Non-pigmented ciliary epithelial cell (primary cell): ENCODE data around the gene ARHGAP26.
A peak's percentile ranks its signal among the peaks of the same experiment; 100 is the strongest.

Source experiments
- DNase-seq: peaks from one replicate; pipeline ENCODE4 v3.0.0-alpha.2; 2010; ENCODE audit warnings: low read depth

Gene ARHGAP26

GRCh38 chr5:143061161-143061945, 291.2 kb downstream of the ARHGAP26 start:
- no peak for DNase-seq

GRCh38 chr5:143062379-143062778, 292.2 kb downstream of the ARHGAP26 start:
- DNase-seq, result no peak

DNA sequence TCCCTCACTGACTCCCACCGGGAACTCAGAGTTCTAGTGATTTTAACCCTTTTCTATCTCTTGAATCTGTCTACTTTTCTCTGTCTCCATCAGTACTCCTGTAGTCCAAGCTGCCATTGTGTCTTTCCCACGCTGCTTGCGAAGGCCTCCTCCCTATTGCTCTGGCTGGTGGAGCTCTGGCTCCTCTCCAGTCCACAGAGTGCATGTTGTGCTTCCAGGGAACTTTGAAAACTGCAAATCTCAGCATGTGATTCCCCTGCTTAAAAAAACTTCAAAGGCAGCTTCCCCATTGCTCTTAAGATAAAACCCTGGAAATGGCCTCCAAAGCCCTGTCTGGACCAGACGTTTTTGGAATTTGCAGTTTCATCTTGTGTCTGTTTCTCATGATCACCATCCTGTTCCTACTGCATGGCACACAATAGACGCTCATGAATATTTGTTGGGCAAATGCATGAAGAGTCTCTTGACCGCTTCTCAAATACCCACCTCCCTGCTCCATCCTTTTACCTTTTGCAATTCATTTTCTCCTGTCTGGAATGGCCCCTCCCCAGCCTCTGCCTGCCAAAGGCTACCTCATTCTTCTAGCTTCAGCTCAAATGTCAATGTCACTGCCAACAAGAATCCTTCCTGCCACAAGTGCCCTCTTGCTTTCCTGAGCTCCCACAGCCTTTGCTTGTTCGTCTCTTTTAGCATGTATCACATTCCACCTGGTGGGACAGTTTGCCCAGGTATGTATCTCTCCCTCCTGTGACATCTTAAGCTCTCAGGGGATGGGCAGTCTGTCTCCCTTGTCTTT, 293.2 kb downstream of the ARHGAP26 start:
- no peak for DNase-seq

GRCh38 chr5:143064218-143064641, 294.1 kb downstream of the ARHGAP26 start:
- DNase-seq, result no peak

GRCh38 chr5:143064676-143065075, 294.5 kb downstream of the ARHGAP26 start:
- no peak for DNase-seq

DNA sequence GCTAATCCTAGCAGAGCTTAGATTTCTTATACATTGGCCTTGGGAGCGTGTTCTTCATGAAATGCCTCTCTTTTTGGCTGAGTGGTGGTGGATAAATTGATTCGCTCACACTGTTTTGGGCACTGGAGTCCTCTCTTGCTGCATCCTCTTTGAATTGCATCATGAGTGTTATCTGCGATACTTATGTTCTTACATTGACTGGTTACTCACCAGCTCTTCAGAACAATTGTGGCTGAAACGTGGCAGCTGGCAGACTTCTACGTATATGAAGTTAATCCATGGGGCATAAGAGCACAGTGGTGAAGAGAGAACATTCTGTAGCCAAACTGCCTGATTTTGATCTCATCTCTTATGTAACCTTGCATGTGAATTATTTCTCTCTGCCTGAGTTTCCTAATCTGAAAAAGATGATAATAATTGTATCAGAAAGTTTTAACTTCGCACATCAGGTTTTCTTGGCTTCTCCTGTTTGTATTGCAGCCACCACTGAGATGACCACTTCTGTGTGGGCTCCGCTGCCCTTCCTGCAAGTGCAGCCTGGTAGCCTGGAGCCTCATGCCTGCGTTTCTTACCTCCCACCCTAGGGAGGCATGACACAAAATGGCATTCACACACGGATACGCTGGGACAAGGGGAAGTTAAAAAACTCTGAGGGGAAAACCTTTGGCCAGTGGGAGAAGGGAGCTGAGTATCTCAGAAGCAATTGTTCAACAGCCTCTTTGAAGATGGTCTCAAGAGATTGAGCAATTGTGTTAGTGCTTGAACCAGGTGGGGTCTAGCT, 295.2 kb downstream of the ARHGAP26 start:
- peak; percentile 57 for DNase-seq

GRCh38 chr5:143065996-143066522, 295.9 kb downstream of the ARHGAP26 start:
- no peak for DNase-seq

GRCh38 chr5:143066556-143067281, 296.5 kb downstream of the ARHGAP26 start:
- DNase-seq, result no peak

DNA sequence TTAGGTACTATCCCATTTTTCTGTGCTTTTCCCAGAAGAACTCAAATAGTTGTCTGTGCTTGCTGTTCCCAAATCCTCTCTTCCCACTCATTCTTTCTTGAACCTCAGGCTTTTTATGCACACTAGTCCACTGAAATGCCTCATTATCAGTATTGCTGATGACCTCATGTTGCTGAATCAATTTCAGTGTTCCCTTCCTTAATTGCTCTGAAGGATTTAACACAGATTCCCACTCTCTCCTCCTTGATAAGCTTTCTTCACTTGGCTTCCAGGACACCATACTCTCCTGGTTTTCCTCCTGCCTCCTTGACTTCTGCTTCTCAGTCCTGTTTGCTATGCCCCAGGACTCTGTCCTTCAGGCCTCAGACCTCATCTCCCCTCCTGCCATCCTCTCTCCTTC, 298.5 kb downstream of the ARHGAP26 start:
- DNase-seq, result no peak

DNA sequence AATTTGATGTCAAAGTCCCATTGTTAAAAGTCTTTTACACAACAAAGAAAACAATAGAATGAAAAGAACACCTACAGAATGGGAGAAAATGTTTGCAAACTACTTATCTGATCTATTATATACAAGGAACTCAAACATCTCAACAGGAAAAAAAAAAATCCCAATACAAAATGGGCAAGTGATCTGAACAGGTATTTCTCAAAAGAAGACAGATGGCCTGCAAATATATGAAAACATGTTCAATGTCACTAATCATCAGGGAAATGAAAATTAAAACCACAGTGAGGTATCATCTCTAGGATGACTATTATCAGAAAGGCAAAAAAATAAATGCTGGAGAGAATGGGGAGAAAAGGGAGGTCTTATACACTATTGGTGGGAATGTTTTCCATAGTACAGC, 301.8 kb downstream of the ARHGAP26 start:
- DNase-seq, result no peak

GRCh38 chr5:143072734-143073133, 302.6 kb downstream of the ARHGAP26 start:
- DNase-seq, result no peak

DNA sequence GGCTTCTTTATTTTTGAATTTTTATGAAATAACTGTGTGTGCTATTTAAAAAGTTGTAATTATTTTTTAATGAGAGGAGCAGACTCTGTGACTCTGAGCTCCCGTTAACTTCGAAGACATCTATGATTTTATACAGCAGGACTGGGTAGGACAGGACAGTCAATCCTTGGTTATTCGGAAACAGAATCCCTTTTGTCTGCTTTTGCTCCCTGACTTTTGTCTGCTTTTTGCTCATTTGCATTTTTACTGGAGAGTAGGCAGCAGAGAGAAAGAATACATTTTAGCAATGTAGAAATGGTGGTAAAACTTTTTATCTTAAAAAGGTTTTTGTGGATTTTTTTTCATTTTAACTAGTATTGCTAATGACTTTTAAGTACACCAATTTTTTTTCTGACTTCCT, 303.6 kb downstream of the ARHGAP26 start:
- DNase-seq, result no peak

DNA sequence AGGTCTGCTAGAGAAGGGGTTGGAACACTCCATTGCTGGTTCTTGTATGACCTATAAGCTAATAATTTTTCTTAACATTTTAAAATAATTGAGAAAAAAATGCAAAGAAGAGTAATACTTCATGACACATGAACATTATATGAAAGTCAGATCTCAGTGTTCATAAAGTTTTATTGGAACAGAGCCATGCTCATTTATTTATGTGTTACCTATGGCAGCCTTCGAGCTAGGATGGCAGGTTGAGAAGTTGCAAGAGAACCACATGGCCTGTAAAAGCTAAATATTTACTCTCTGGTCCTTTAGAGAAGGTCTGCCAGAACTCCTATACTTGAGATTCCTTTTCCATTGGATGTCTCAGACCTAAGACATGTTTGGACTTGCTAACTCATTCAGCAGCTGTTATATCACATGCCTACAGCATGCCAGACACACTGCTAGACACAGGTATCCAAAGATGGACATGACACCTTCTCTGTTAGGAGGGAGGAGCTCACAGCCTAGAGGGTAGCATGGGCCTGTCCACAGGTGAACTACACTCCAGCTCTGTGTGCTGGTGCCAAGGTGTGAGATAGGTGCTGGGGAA, 304.3 kb downstream of the ARHGAP26 start:
- no peak for DNase-seq

DNA sequence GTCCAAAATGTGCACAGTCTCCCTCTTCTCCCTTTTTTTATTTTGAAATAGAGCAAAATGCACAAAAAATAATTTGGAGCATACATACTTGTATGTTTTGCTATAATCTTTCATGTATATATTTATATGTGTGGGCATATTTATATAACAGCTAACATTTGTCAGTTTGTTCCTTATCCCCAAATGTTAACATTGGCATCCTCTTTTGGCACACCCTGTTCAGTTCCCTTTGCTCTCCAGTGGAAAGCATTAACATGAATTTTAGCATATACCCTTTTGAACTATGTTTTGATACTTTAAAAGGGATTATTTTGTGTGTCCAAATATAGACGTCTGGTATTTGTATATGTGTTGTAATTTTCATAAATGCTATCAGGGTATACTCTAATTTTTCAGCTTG, 306.2 kb downstream of the ARHGAP26 start:
- no peak for DNase-seq

DNA sequence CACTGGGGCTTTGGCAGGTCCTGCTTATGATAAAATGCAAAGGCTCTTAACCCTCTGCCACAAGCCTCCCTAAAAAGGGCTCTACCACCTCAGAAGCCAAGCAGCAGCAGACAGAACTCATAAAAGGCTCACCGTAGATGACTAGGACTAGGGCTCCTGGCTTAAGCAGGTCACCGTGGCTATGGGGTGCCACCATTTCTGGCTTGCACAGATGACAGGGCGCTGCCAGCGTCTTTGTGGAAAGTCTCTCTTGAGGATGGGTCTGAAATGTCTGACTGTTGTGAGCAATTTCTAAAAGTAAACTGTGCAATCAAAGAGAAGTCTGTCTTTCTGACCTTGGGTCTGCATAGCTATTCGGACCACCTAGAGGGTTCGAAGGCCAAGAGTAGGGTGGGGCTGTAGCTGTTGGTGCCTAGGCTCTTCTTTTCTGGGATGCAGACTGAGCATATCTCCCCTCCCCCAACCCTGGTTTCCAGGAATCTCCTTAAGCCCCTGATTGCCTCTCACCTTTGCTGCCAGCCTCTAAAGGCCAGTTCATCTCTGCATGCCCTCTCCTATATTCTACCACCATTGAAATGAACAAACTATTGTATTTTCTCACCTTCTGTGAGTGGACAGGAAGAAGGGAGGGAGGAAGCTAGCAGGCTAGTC, 307.4 kb downstream of the ARHGAP26 start:
- DNase-seq, result no peak

- no peak for DNase-seq
Observed at GRCh38 chr5:143078313-143078712, 308.1 kb downstream of the ARHGAP26 start.

GRCh38 chr5:143078971-143079370, 308.8 kb downstream of the ARHGAP26 start:
- no peak for DNase-seq

GRCh38 chr5:143080407-143080806, 310.2 kb downstream of the ARHGAP26 start:
- no peak for DNase-seq

DNA sequence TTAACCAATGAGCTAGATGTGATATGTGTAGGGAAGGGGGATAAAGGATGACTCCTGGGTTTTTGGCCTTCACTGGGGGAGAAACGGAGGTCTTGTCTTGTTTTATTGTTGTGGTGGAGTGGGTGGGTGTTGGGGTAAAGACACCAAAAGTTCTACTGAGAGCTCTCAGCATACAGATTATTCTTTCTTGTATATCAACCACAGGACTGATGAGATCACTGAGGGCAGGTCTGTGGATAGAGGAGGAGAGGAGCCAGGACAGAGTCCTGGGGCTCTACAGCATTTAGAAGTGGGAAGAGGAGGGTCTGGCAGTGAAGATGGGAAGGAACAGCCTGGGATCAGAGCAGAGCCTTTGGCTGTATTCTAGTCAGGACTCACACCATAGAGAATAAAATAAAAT, 310.8 kb downstream of the ARHGAP26 start:
- no peak for DNase-seq

DNA sequence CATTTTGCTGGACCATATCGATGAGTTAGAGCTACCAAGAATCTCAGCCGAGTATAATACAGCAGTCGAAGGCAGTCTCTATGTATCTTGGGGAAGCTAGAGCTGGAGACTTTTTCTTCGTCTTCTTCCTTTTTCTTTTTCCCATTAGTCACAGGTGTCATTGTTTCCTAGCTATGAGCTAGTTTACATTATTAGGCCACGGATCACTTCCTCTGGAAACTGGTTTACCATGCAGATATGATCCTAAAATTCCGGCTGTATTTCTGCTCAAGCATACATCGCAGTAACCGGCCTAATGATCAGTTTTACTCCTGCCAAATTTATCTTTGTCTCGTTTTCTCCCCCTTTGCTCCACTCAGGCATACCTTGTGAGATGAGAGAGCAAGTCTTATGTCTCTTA, 312.8 kb downstream of the ARHGAP26 start:
- DNase-seq, result no peak

DNA sequence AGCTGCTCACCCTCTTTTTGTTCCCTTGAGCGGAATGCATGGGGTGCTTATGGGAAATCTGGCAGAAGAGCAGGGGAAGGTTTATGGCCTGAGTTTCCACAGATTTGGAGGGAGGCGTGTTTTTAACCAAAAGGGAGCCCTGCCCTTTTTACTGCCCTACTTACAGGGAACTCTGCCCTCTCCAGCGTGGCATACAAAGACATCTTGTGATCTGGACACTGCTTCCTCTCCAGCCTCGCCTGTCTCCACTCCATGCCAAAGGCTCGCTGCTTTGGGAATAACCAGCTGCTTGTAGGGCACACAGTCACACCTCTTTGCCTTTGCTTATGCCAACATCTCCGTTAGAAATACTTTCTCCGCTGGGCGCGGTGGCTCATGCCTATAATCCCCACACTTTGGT, 314.2 kb downstream of the ARHGAP26 start:
- no peak for DNase-seq
